Measurements from ENCODE around the gene SENP6.
"Not testable (repeated sequence)": the region's sequence is repeated elsewhere in the genome, so short reads cannot be mapped to it uniquely, and the experiment has no call there.

The SENP6 gene

GRCh38 chr6:75581231-75581630 is 20.4 kb upstream of the SENP6 start:
- H4K20me1 ChIP-seq (ENCODE audit: insufficient read depth, low read length, poor library complexity, severe bottlenecking): no peaks in the 10 kb centered on the region
- H2AFZ ChIP-seq (ENCODE audit: low read length): no peak overlapping the region
- no peak overlapping the region for H3K4me3 ChIP-seq (ENCODE audit: low read length, poor library complexity, severe bottlenecking)
- H3K4me2 ChIP-seq (ENCODE audit: low read depth, low read length, poor library complexity, severe bottlenecking): no peak overlapping the region
- no peaks in the 10 kb centered on the region for H3K4me1 ChIP-seq (ENCODE audit: insufficient read depth, low read length, poor library complexity, severe bottlenecking)
- no peak for TF ChIP-seq EZH2phosphoT487 (IDR thresholded peaks at IDR 0.05; ENCODE audit: borderline replicate concordance)
- TF ChIP-seq, protein P1, sequence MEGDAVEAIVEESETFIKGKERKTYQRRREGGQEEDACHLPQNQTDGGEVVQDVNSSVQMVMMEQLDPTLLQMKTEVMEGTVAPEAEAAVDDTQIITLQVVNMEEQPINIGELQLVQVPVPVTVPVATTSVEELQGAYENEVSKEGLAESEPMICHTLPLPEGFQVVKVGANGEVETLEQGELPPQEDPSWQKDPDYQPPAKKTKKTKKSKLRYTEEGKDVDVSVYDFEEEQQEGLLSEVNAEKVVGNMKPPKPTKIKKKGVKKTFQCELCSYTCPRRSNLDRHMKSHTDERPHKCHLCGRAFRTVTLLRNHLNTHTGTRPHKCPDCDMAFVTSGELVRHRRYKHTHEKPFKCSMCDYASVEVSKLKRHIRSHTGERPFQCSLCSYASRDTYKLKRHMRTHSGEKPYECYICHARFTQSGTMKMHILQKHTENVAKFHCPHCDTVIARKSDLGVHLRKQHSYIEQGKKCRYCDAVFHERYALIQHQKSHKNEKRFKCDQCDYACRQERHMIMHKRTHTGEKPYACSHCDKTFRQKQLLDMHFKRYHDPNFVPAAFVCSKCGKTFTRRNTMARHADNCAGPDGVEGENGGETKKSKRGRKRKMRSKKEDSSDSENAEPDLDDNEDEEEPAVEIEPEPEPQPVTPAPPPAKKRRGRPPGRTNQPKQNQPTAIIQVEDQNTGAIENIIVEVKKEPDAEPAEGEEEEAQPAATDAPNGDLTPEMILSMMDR (conservative IDR thresholded peaks at IDR 0.05; ENCODE audit: low read length): no peak
- H3K9me3 ChIP-seq (ENCODE audit: insufficient read depth, low read depth, low read length): no peaks in the 10 kb centered on the region
- H3F3A ChIP-seq (ENCODE audit: low read depth): no peaks in the 10 kb centered on the region
- no peaks in the 10 kb centered on the region for H3K27me3 ChIP-seq (ENCODE audit: insufficient read depth, low read length, poor library complexity, severe bottlenecking)
- no peak overlapping the region for H3K9ac ChIP-seq (ENCODE audit: low read depth, low read length, poor library complexity, severe bottlenecking)
- no peaks in the 10 kb centered on the region for H3K79me2 ChIP-seq (ENCODE audit: insufficient read depth, low read length)
- H3K9me2 ChIP-seq (replicated peaks; ENCODE audit: low read depth, low read length): no peaks in the 10 kb centered on the region
- H3K36me3 ChIP-seq (ENCODE audit: insufficient read depth, low read length): no peaks in the 10 kb centered on the region

GRCh38 chr6:75584552-75584951 is 17.1 kb upstream of the SENP6 start:
- not testable (repeated sequence) for H3K9me3 ChIP-seq (ENCODE audit: insufficient read depth, low read depth, low read length); H3K9me2 ChIP-seq (replicated peaks; ENCODE audit: low read depth, low read length); H3K27me3 ChIP-seq (ENCODE audit: insufficient read depth, low read length, poor library complexity, severe bottlenecking); H3K9ac ChIP-seq (ENCODE audit: low read depth, low read length, poor library complexity, severe bottlenecking); H3K36me3 ChIP-seq (ENCODE audit: insufficient read depth, low read length); H3K4me2 ChIP-seq (ENCODE audit: low read depth, low read length, poor library complexity, severe bottlenecking); H2AFZ ChIP-seq (ENCODE audit: low read length); H3K79me2 ChIP-seq (ENCODE audit: insufficient read depth, low read length); H4K20me1 ChIP-seq (ENCODE audit: insufficient read depth, low read length, poor library complexity, severe bottlenecking); H3K4me1 ChIP-seq (ENCODE audit: insufficient read depth, low read length, poor library complexity, severe bottlenecking); H3K4me3 ChIP-seq (ENCODE audit: low read length, poor library complexity, severe bottlenecking); H3F3A ChIP-seq (ENCODE audit: low read depth)

- no peaks in the 10 kb centered on the region for H3K27me3 ChIP-seq (ENCODE audit: insufficient read depth, low read length, poor library complexity, severe bottlenecking)
- H3K9me2 ChIP-seq (replicated peaks; ENCODE audit: low read depth, low read length): no peaks in the 10 kb centered on the region
- no peak overlapping the region for H3K4me3 ChIP-seq (ENCODE audit: low read length, poor library complexity, severe bottlenecking)
- H3K36me3 ChIP-seq (ENCODE audit: insufficient read depth, low read length): no peaks in the 10 kb centered on the region
- H3K79me2 ChIP-seq (ENCODE audit: insufficient read depth, low read length): no peaks in the 10 kb centered on the region
- H2AFZ ChIP-seq (ENCODE audit: low read length): no peak overlapping the region
- no peaks in the 10 kb centered on the region for H3F3A ChIP-seq (ENCODE audit: low read depth)
- H3K4me2 ChIP-seq (ENCODE audit: low read depth, low read length, poor library complexity, severe bottlenecking): no peak overlapping the region
- no peak overlapping the region for H3K9ac ChIP-seq (ENCODE audit: low read depth, low read length, poor library complexity, severe bottlenecking)
- H4K20me1 ChIP-seq (ENCODE audit: insufficient read depth, low read length, poor library complexity, severe bottlenecking): no peaks in the 10 kb centered on the region
- no peaks in the 10 kb centered on the region for H3K4me1 ChIP-seq (ENCODE audit: insufficient read depth, low read length, poor library complexity, severe bottlenecking)
- TF ChIP-seq, protein P1 (conservative IDR thresholded peaks at IDR 0.05; ENCODE audit: low read length): no peak
- TF ChIP-seq EZH2phosphoT487 (IDR thresholded peaks at IDR 0.05; ENCODE audit: borderline replicate concordance): no peak
- no peaks in the 10 kb centered on the region for H3K9me3 ChIP-seq (ENCODE audit: insufficient read depth, low read depth, low read length)
Observed at GRCh38 chr6:75588948-75589347, 12.7 kb upstream of the SENP6 start.

- Histone ChIP-seq H4K20me1 (ENCODE audit: insufficient read depth, low read length, poor library complexity, severe bottlenecking) (no peaks in the 10 kb centered on the region), H3K27me3 (ENCODE audit: insufficient read depth, low read length, poor library complexity, severe bottlenecking) (no peaks in the 10 kb centered on the region), H3K9me2 (replicated peaks; ENCODE audit: low read depth, low read length) (no peaks in the 10 kb centered on the region), H3K36me3 (ENCODE audit: insufficient read depth, low read length) (no peaks in the 10 kb centered on the region), H3K4me2 (ENCODE audit: low read depth, low read length, poor library complexity, severe bottlenecking) (no peak overlapping the region), H3K79me2 (ENCODE audit: insufficient read depth, low read length) (no peaks in the 10 kb centered on the region), H3K9me3 (ENCODE audit: insufficient read depth, low read depth, low read length) (no peaks in the 10 kb centered on the region), H3F3A (ENCODE audit: low read depth) (no peaks in the 10 kb centered on the region), H3K9ac (ENCODE audit: low read depth, low read length, poor library complexity, severe bottlenecking) (no peak overlapping the region), H3K4me1 (ENCODE audit: insufficient read depth, low read length, poor library complexity, severe bottlenecking) (no peaks in the 10 kb centered on the region), H2AFZ (ENCODE audit: low read length) (no peak overlapping the region), H3K4me3 (ENCODE audit: low read length, poor library complexity, severe bottlenecking) (no peak overlapping the region)
- no peak for TF ChIP-seq EZH2phosphoT487 (IDR thresholded peaks at IDR 0.05; ENCODE audit: borderline replicate concordance)
- TF ChIP-seq, protein P1 (conservative IDR thresholded peaks at IDR 0.05; ENCODE audit: low read length): no peak
Observed at GRCh38 chr6:75590370-75590769, 11.3 kb upstream of the SENP6 start.

DNA sequence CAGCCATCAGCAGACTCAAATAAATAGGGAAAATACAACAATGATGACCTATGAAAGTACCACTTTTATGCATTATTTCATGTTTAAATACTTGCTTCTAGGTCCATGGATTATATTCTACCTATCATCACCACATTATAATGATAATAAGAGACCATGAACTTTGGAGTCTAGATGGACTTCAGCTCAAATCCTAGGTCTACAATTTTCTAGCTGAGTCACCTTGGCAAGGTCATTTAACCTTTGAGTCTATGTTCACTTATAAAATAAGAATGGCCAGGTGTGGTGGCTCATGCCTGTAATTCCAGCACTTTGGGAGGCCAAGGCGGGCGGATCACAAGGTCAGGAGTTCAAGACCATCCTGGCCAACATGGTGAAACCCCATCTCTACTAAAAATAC is 5.3 kb upstream of the SENP6 start:
- not testable (repeated sequence) for H3K9ac ChIP-seq (ENCODE audit: low read depth, low read length, poor library complexity, severe bottlenecking); H3K27me3 ChIP-seq (ENCODE audit: insufficient read depth, low read length, poor library complexity, severe bottlenecking); H3K4me3 ChIP-seq (ENCODE audit: low read length, poor library complexity, severe bottlenecking); H3K36me3 ChIP-seq (ENCODE audit: insufficient read depth, low read length); H4K20me1 ChIP-seq (ENCODE audit: insufficient read depth, low read length, poor library complexity, severe bottlenecking); H3F3A ChIP-seq (ENCODE audit: low read depth); H2AFZ ChIP-seq (ENCODE audit: low read length); H3K9me2 ChIP-seq (replicated peaks; ENCODE audit: low read depth, low read length); H3K9me3 ChIP-seq (ENCODE audit: insufficient read depth, low read depth, low read length); H3K4me2 ChIP-seq (ENCODE audit: low read depth, low read length, poor library complexity, severe bottlenecking); H3K79me2 ChIP-seq (ENCODE audit: insufficient read depth, low read length)
- H3K4me1 ChIP-seq (ENCODE audit: insufficient read depth, low read length, poor library complexity, severe bottlenecking): peaks cover 13% of the 10 kb centered on the region

Data from Loucy (cell line).